Head of caudate nucleus (tissue), 42 donors: ENCODE results near the gene IL17RA.

ENCODE experiments used
- DNase-seq, 42 donors: peaks; one replicate each; pipeline versions ENCODE4 v3.0.0 to v3.0.0-alpha.2; 2020 to 2021; ENCODE audit warnings: mixed read lengths in 7 of 42
- intact Hi-C: fragments of 100-400 bp; cut with DNase I; formaldehyde crosslinking; loops from one replicate; pipeline ENCODE4 v1.15.0; 2022

Gene IL17RA

GRCh38 chr22:17077255-17077654 is 7.5 kb upstream of the IL17RA start:
- peak in 1 of 42 donors; percentile 14 for DNase-seq
- intact Hi-C loops, result loop anchor here (10.0 kb wide), 1 partner anchor 88 kb away; no protein-coding TSS in a partner anchor

- peak in 3 of 42 donors; percentile 3 to 12 (median 5) for DNase-seq
- intact Hi-C loops, result loop anchor here (10.0 kb wide), 1 partner anchor 85 kb away; no protein-coding TSS in a partner anchor
Observed at GRCh38 chr22:17079572-17079971, 5.2 kb upstream of the IL17RA start.

DNA sequence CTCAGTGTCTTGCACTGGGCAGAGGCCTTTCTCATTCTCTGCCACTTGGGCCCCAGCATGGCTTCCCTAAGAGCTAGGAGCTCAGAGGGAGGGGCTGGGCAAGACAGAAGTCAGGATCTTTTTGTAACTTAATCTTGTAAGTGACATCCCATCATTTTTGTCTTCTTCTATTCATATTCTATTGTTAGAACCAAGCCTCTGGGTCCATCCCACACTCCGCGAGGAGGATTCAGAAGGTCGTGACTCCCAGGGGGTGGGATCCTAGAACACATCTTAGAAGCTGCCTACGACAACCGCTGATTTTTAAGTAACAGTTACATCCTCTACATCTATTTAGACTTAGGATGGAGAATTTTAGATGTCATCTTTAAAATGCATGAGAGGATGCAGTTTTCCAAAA is 1.5 kb upstream of the IL17RA start:
- intact Hi-C loops, result no loop called here
- DNase-seq, result peak in 35 of 42 donors; percentile 14 to 90 (median 64)

DNA sequence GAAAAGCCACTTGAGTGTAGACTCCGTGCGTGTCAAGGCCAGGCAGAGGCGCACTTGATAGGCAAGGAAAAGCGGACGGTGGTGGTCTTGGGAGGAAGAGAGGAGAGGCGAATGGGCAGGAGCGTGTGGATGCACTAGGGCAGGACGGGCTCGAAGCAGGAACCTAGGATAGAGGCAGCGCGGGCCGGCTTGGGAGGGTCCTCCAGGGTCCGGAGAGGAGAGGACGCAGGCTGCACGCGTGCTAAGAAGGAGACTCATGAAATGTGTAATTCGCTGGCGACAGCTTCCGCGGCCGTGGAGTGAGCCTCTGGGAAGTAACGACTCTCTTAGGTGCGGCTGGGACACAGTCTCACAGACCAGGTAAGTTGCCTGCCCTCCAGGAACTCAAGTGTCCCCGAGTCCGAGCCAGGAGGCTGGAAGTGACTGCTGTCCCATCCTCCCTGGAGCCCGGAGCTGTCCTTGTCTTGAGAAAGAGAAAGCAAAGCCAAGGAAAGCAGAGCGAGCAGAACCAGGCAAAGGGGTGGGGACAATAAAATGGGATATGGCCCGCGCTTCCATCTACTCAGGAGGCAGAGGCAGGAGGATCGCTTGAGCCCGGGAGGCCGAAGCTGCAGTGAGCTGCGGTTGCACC is 874 bp upstream of the IL17RA start:
- peak in 4 of 42 donors; percentile 15 to 49 (median 36) for DNase-seq
- intact Hi-C loops, result no loop called here

DNA sequence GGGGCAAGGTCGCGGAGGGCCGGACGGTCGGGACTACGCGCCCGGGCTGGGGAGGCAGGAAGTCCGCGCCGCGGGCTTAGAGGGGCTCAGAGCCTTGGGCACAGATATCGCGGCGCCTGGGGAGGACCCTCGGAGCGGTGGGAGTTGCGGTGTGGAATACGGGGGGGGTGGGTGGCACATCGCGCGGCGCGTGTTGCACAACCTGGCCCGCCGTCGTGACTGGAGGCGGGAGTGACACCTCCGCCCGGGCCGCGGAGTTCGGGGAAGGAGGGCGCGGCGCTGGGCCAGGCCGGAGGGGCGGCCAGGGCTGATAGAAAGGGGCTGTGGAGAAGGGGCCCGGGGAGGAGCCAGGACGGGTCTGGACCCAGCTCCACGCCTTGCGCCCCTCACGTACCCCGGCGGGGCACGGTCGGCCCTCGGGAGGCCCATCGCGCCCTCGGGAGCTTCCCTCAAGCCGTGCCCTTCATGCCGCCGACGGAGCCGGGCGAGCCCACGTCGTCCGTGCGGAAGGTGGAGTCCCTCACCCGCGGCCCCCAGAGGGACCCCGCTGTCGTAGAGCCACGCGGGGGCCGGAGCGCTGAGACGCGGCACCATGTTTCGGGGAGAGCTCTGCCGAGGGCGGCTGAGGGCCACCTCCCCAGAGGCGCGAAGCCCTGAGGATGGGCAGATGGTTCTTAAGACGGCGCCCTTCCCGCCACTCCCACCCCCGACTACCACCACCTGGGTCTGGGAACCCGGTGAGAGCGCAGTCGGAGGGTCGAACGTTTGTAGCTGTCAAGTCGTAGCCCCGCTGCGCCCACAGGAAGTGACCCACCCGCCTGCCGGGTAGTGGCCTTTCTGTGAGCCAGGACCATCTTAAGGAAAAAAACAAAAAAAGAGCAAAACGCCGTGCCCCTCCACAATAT is 729 bp downstream of the IL17RA start:
- DNase-seq, result peak in 23 of 42 donors; percentile 14 to 67 (median 50)
- intact Hi-C loops, result no loop called here

GRCh38 chr22:17086296-17086695 is 1.5 kb downstream of the IL17RA start:
- peak in 7 of 42 donors; percentile 17 to 53 (median 46) for DNase-seq
- intact Hi-C loops, result no loop called here

GRCh38 chr22:17086788-17087497 is 2.1 kb downstream of the IL17RA start:
- intact Hi-C loops, result no loop called here
- DNase-seq, result peak in 21 of 42 donors; percentile 17 to 74 (median 48)

GRCh38 chr22:17087498-17088131 is 2.8 kb downstream of the IL17RA start:
- peak in 4 of 42 donors; percentile 7 to 38 (median 28) for DNase-seq
- intact Hi-C loops, result no loop called here

GRCh38 chr22:17090550-17090949 is 5.8 kb downstream of the IL17RA start:
- intact Hi-C loops, result no loop called here
- DNase-seq, result no peak

- peak in 4 of 42 donors; percentile 10 to 29 (median 19) for DNase-seq
- intact Hi-C loops, result no loop called here
Observed at GRCh38 chr22:17091851-17092250, 7.1 kb downstream of the IL17RA start.

GRCh38 chr22:17093081-17093480 is 8.3 kb downstream of the IL17RA start:
- intact Hi-C loops, result no loop called here
- DNase-seq, result peak in 3 of 42 donors; percentile 11 to 20 (median 12)

GRCh38 chr22:17095538-17095937 is 10.7 kb downstream of the IL17RA start:
- DNase-seq, result peak in 4 of 42 donors; percentile 10 to 33 (median 22)
- intact Hi-C loops, result no loop called here

GRCh38 chr22:17096071-17096470 is 11.3 kb downstream of the IL17RA start:
- intact Hi-C loops, result no loop called here
- DNase-seq, result peak in 1 of 42 donors; percentile 7

GRCh38 chr22:17097062-17097461 is 12.3 kb downstream of the IL17RA start:
- intact Hi-C loops, result no loop called here

DNA sequence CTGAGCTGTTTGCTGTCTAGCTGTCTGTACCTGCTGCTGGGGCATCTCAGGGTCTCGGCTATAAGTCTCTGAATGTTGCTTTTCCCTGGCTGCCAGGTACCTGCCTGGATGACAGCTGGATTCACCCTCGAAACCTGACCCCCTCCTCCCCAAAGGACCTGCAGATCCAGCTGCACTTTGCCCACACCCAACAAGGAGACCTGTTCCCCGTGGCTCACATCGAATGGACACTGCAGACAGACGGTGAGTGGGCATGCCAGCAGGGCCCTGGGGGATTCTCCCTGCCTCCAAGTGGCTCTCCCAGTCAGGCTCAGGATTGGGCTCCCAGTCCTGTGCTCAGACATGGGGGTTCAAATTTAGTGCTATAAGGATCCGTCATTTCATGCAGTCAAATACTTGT is 12.9 kb downstream of the IL17RA start:
- intact Hi-C loops, result no loop called here
- DNase-seq, result peak in 2 of 42 donors; percentile 6 to 10

More at GRCh38 chr22:17097062-17097461, 12.3 kb downstream of the IL17RA start:
- DNase-seq, result peak in 8 of 42 donors; percentile 14 to 67 (median 47)

- intact Hi-C loops, result no loop called here
- DNase-seq, result peak in 3 of 42 donors; percentile 16 to 57 (median 37)
Observed at GRCh38 chr22:17098379-17098819, 13.6 kb downstream of the IL17RA start.

- no peak for DNase-seq
- intact Hi-C loops, result no loop called here
Observed at GRCh38 chr22:17100621-17101020, 15.8 kb downstream of the IL17RA start.

DNA sequence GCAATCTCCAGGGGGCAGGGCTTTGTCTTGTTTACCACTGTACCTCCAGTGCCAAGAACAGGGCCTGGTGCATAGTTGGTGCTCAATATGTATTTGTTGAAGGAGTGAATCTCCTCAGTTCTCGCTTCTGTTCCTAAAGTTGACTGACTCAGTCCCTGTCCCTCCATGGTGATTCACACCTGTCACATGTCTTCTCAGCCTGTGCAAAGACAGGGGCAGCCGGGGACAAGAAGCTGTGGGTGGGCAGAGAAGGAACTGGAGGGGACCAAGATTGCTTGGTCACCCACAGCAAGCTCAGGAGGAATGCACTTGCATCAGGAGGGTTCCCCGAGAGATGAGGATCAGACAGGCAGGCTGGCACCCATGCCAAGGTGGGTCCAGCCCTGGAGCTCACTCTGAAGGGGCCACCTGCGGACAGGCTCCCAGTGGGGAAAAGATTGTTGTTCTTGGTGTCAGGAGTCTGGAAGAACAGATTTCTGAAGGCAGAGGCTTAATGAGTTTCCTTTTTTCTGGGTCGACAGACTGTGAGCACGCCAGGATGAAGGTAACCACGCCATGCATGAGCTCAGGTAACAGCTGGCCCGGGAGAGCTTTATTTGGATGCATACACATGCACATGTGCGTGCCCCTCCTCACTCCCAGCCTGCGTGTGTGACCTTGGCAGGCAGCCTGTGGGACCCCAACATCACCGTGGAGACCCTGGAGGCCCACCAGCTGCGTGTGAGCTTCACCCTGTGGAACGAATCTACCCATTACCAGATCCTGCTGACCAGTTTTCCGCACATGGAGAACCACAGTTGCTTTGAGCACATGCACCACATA is 16.9 kb downstream of the IL17RA start:
- DNase-seq, result peak in 9 of 42 donors; percentile 2 to 69 (median 37)
- intact Hi-C loops, result no loop called here
